GM18951 (cell line): Measurements from ENCODE around the gene CPA2.

Experiments
- POLR2A ChIP-seq: IDR thresholded peaks from 4 replicates; pipeline ENCODE4 v1.6.1; 2011; ENCODE audit warnings: mild to moderate bottlenecking; ENCODE audit not compliant: insufficient read length, insufficient read depth; ENCODE audit errors: extremely low read depth
- in situ Hi-C: fragments of 300-500 bp; cut with MboI; formaldehyde crosslinking; loops from one replicate; pipeline ENCODE4 v1.12.0; 2022; ENCODE audit warnings: low sequenced_read_pairs, mixed read lengths, inconsistent platforms; ENCODE audit not compliant: unreplicated experiment

CPA2 gene

GRCh38 chr7:130278860-130279259 is 12.2 kb downstream of the CPA2 start:
- no peak for TF ChIP-seq POLR2A
- in situ Hi-C loops = no loop called here

GRCh38 chr7:130279286-130279685 is 12.6 kb downstream of the CPA2 start:
- in situ Hi-C loops = no loop called here
- no peak for TF ChIP-seq POLR2A

- no peak for TF ChIP-seq POLR2A
- in situ Hi-C loops = no loop called here
These were observed 13.2 kb downstream of the CPA2 start for GRCh38 chr7:130279906-130280305.

- in situ Hi-C loops = no loop called here
These were observed 14.6 kb downstream of the CPA2 start for GRCh38 chr7:130281260-130281659.

GRCh38 chr7:130286881-130287280 is 20.2 kb downstream of the CPA2 start:
- in situ Hi-C loops = no loop called here
- no peak for TF ChIP-seq POLR2A

More at GRCh38 chr7:130281260-130281659, 14.6 kb downstream of the CPA2 start:
- TF ChIP-seq POLR2A = no peak

GRCh38 chr7:130288168-130288567 is 21.5 kb downstream of the CPA2 start:
- TF ChIP-seq POLR2A = no peak
- in situ Hi-C loops = no loop called here

GRCh38 chr7:130288829-130289228 is 22.2 kb downstream of the CPA2 start:
- TF ChIP-seq POLR2A = no peak
- in situ Hi-C loops = no loop called here

- TF ChIP-seq POLR2A = no peak
- in situ Hi-C loops = no loop called here
These were observed 22.8 kb downstream of the CPA2 start for GRCh38 chr7:130289478-130289877.

GRCh38 chr7:130290745-130291144 is 24.1 kb downstream of the CPA2 start:
- in situ Hi-C loops = no loop called here
- TF ChIP-seq POLR2A = no peak

GRCh38 chr7:130292682-130293257 is 26.1 kb downstream of the CPA2 start, which contains the start of gene CPA4:
TSS of gene CPA4 (plus strand) at chr7:130293161. CDS start at chr7:130293181, 20 bp downstream.
- in situ Hi-C loops = no loop called here
- no peak for TF ChIP-seq POLR2A

- no peak for TF ChIP-seq POLR2A
- in situ Hi-C loops = no loop called here
These were observed 26.9 kb downstream of the CPA2 start for GRCh38 chr7:130293521-130293920.

GRCh38 chr7:130294314-130294713 is 27.7 kb downstream of the CPA2 start:
- no peak for TF ChIP-seq POLR2A
- in situ Hi-C loops = no loop called here

- TF ChIP-seq POLR2A = no peak
- in situ Hi-C loops = no loop called here
These were observed 29.7 kb downstream of the CPA2 start for GRCh38 chr7:130296221-130296951.

- no peak for TF ChIP-seq POLR2A
- in situ Hi-C loops = no loop called here
These were observed 31.2 kb downstream of the CPA2 start for GRCh38 chr7:130297628-130298543.
